GM12891 (cell line): Measurements from ENCODE around the gene CELSR1.
"Not testable (repeated sequence)": the region's sequence is repeated elsewhere in the genome, so short reads cannot be mapped to it uniquely, and the experiment has no call there.

ENCODE experiments used
- DNase-seq: peaks from one replicate; pipeline ENCODE4 v3.0.0; 2011; ENCODE audit warnings: low spot score; ENCODE audit not compliant: insufficient read length
- FAIRE-seq: peaks from 2 replicates; lab custom pipeline; 2011; peaks lifted over from hg19 to GRCh38; lab: Jason Lieb, UNC
- PAX5 ChIP-seq: IDR thresholded peaks from 2 replicates; pipeline ENCODE4 v1.6.1; 2011; ENCODE audit warnings: low read length, moderate library complexity, mild to moderate bottlenecking; ENCODE audit not compliant: insufficient read depth, severe bottlenecking
- POLR2A ChIP-seq: IDR thresholded peaks from 2 replicates; pipeline ENCODE4 v1.6.1; 2011; ENCODE audit warnings: low read depth, low read length, control low read depth
- POLR2AphosphoS5 ChIP-seq: IDR thresholded peaks from 2 replicates; pipeline ENCODE4 v1.6.1; 2011; ENCODE audit warnings: low read depth, low read length, control low read depth
- POU2F2 ChIP-seq: IDR thresholded peaks from 2 replicates; pipeline ENCODE4 v1.6.1; 2011; ENCODE audit warnings: low read depth, mild to moderate bottlenecking, control low read depth, low read length, moderate library complexity
- SPI1 ChIP-seq: IDR thresholded peaks from 2 replicates; pipeline ENCODE4 v1.6.1; 2011; ENCODE audit warnings: low read depth, low read length, control low read depth
- TAF1 ChIP-seq: IDR thresholded peaks from 2 replicates; pipeline ENCODE4 v1.6.1; 2011; ENCODE audit warnings: low read depth, low read length, control low read depth

The CELSR1 gene

GRCh38 chr22:46521994-46522393 is 15.4 kb downstream of the CELSR1 start:
- FAIRE-seq (no peak), DNase-seq (no peak)
- TF ChIP-seq TAF1 (no peak), POLR2A (no peak), SPI1 (no peak), PAX5 (no peak), POU2F2 (no peak), POLR2AphosphoS5 (no peak)

GRCh38 chr22:46520880-46521279 is 16.5 kb downstream of the CELSR1 start:
- TF ChIP-seq PAX5 (no peak), POLR2A (no peak), SPI1 (no peak), TAF1 (no peak), POU2F2 (no peak), POLR2AphosphoS5 (no peak)
- FAIRE-seq (no peak), DNase-seq (no peak)

- no peak for DNase-seq
- TF ChIP-seq SPI1 (no peak), POLR2AphosphoS5 (no peak)
- FAIRE-seq: no peak
Measured at GRCh38 chr22:46519377-46519776, 18.0 kb downstream of the CELSR1 start.

GRCh38 chr22:46518542-46519325 is 18.7 kb downstream of the CELSR1 start:
- no peak for TF ChIP-seq POLR2AphosphoS5
- DNase-seq (no peak), FAIRE-seq (no peak)

GRCh38 chr22:46518038-46518437 is 19.4 kb downstream of the CELSR1 start:
- no peak for TF ChIP-seq POU2F2
- no peak for TF ChIP-seq PAX5
- no peak for TF ChIP-seq POLR2AphosphoS5
- no peak for TF ChIP-seq SPI1
- TF ChIP-seq TAF1: no peak
- no peak for TF ChIP-seq POLR2A
- FAIRE-seq (no peak), DNase-seq (no peak)

GRCh38 chr22:46517255-46517761 is 20.1 kb downstream of the CELSR1 start:
- DNase-seq (no peak), FAIRE-seq (no peak)
- TF ChIP-seq TAF1: no peak
- TF ChIP-seq POLR2AphosphoS5: no peak
- TF ChIP-seq PAX5: no peak
- no peak for TF ChIP-seq SPI1
- no peak for TF ChIP-seq POU2F2
- no peak for TF ChIP-seq POLR2A

- FAIRE-seq (no peak), DNase-seq (no peak)
- TF ChIP-seq SPI1 (no peak), POLR2A (no peak), PAX5 (no peak), TAF1 (no peak), POLR2AphosphoS5 (no peak), POU2F2 (no peak)
Measured at GRCh38 chr22:46516638-46517037, 20.8 kb downstream of the CELSR1 start.

GRCh38 chr22:46516112-46516487 is 21.3 kb downstream of the CELSR1 start:
- DNase-seq, FAIRE-seq: not testable (repeated sequence)

- TF ChIP-seq POLR2A (no peak), POU2F2 (no peak), PAX5 (no peak), TAF1 (no peak), SPI1 (no peak), POLR2AphosphoS5 (no peak)
- DNase-seq: no peak
- no peak for FAIRE-seq
Measured at GRCh38 chr22:46515208-46516111, 22.0 kb downstream of the CELSR1 start.
